SK-N-MC (cell line): ENCODE measurements around the gene PTPRN2.

ENCODE experiments used
- EZH2 ChIP-seq: fragments of 200-600 bp; sonication (generic); IDR thresholded peaks from one replicate; pipeline ENCODE4 v1.6.1; 2017; ENCODE audit warnings: antibody characterized with exemption
- FOXP2 ChIP-seq: optimal IDR thresholded peaks from 2 replicates; pipeline ENCODE3; 2011; ENCODE audit warnings: mild to moderate bottlenecking, moderate library complexity; ENCODE audit not compliant: insufficient read depth; ENCODE audit errors: extremely low read length, control extremely low read depth
- POLR2AphosphoS5 ChIP-seq: IDR thresholded peaks from 2 replicates; pipeline ENCODE4 v1.6.1; 2012; ENCODE audit warnings: mild to moderate bottlenecking, low read depth, low read length, borderline replicate concordance

DNA sequence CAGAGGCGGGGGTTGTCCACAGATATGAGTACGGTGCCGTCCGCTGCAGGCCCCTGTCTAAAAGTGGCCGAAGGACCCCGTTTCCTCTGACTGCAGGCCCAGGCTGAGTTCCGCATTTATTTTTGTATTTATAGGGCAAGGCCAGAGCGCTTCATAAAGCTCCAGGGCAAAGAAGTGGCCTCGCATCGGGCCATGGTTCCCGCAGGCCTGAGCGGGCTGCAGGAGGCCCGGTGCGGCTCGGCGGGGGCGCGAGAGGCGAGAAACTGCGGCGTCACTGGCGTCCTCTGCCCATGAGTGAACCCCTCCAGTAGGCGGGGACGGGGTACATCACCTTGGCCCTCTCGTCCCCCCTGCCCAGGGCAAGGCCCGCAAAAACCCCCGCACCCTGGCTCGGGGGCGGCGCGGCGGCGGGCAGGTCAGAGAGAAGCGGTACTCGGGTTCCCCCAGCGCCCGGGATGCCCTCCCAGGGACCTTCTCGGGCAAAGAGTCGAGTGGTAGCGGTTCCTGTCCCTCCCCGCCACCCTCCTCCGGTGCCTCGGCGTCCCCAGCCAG is 895.1 kb downstream of the PTPRN2 start:
- TF ChIP-seq POLR2AphosphoS5 (no peak), EZH2 (no peak), FOXP2 (no peak)
